Measurements from ENCODE around the gene RGS9.

- TF ChIP-seq CTCF (IDR thresholded peaks at IDR 0.05) (peak; percentile 79), EZH2 (IDR thresholded peaks at IDR 0.05; ENCODE audit: borderline replicate concordance, insufficient read depth, low read depth, low read length, poor library complexity, severe bottlenecking) (no peak)
These were observed 36.6 kb upstream of the RGS9 start for GRCh38 chr17:65100316-65101140.
